ENCODE results near the gene SUPT20H. TPM values are rescaled to one million over a fixed set of nuclear protein-coding genes. Genes with fewer than 3 reads are reported as not detected.

Gene SUPT20H
- total RNA-seq, 2 donors from 2014 or later = 32.2 to 57.3 TPM

- Histone ChIP-seq H3K36me3 (no peaks in the 10 kb centered on the region), H3K4me1 (replicated peaks) (no peaks in the 10 kb centered on the region), H3K9me3 (no peaks in the 10 kb centered on the region), H3K27me3 (replicated peaks; ENCODE audit: insufficient read depth) (no peaks in the 10 kb centered on the region), H3K4me3 (no peak overlapping the region), H3K27ac (no peak overlapping the region)
- TF ChIP-seq POLR2AphosphoS5 (IDR thresholded peaks at IDR 0.05) = no peak
- TF ChIP-seq CTCF (IDR thresholded peaks at IDR 0.05) = no peak
- TF ChIP-seq POLR2A (IDR thresholded peaks at IDR 0.05) = no peak
- intact Hi-C loops (cut with DNase I) = no loop called here
- no peak for DNase-seq (ENCODE audit: low spot score)
Observed at GRCh38 chr13:37039896-37040295, 19.6 kb downstream of the SUPT20H start.

GRCh38 chr13:37037241-37037640 lies 22.2 kb downstream of the SUPT20H start:
- no peaks in the 10 kb centered on the region for H3K9me3 ChIP-seq
- 89% methylated on average over 3 of the region's 3 CpGs for WGBS
- no peaks in the 10 kb centered on the region for H3K36me3 ChIP-seq
- TF ChIP-seq POLR2A (IDR thresholded peaks at IDR 0.05) (no peak), CTCF (IDR thresholded peaks at IDR 0.05) (no peak), POLR2AphosphoS5 (IDR thresholded peaks at IDR 0.05) (no peak)
- no peak overlapping the region for H3K4me3 ChIP-seq
- no peaks in the 10 kb centered on the region for H3K4me1 ChIP-seq (replicated peaks)
- H3K27ac ChIP-seq = no peak overlapping the region
- intact Hi-C loops (cut with DNase I) = no loop called here
- H3K27me3 ChIP-seq (replicated peaks; ENCODE audit: insufficient read depth) = no peaks in the 10 kb centered on the region
- no peak for DNase-seq (ENCODE audit: low spot score)

GRCh38 chr13:37029617-37030016 lies 29.9 kb downstream of the SUPT20H start:
- Histone ChIP-seq H3K4me1 (replicated peaks) (no peaks in the 10 kb centered on the region), H3K4me3 (no peak overlapping the region), H3K9me3 (no peaks in the 10 kb centered on the region), H3K27me3 (replicated peaks; ENCODE audit: insufficient read depth) (no peaks in the 10 kb centered on the region), H3K27ac (no peak overlapping the region), H3K36me3 (peaks cover 3% of the 10 kb centered on the region in 2 donors)
- intact Hi-C loops (cut with DNase I) = no loop called here
- DNase-seq (ENCODE audit: low spot score) = no peak
- WGBS = 83% methylated on average over 4 of the region's 4 CpGs
- TF ChIP-seq POLR2A (IDR thresholded peaks at IDR 0.05) (no peak), CTCF (IDR thresholded peaks at IDR 0.05) (no peak), POLR2AphosphoS5 (IDR thresholded peaks at IDR 0.05) (no peak)

GRCh38 chr13:37027639-37028038 lies 31.8 kb downstream of the SUPT20H start:
- Histone ChIP-seq H3K36me3 (peaks cover 3 to 5% of the 10 kb centered on the region in 2 donors), H3K4me1 (replicated peaks) (no peaks in the 10 kb centered on the region)

More at GRCh38 chr13:37027639-37028038, 31.8 kb downstream of the SUPT20H start:
- DNase-seq (ENCODE audit: low spot score) = no peak
- Histone ChIP-seq H3K27me3 (replicated peaks; ENCODE audit: insufficient read depth) (no peaks in the 10 kb centered on the region), H3K9me3 (no peaks in the 10 kb centered on the region), H3K4me3 (no peak overlapping the region), H3K27ac (no peak overlapping the region)
- WGBS = 82% methylated on average over 2 of the region's 2 CpGs
- intact Hi-C loops (cut with DNase I) = no loop called here
- no peak for TF ChIP-seq POLR2AphosphoS5 (IDR thresholded peaks at IDR 0.05)
- TF ChIP-seq CTCF (IDR thresholded peaks at IDR 0.05) = no peak
- no peak for TF ChIP-seq POLR2A (IDR thresholded peaks at IDR 0.05)

All from prostate gland (tissue), 2 donors.